GM18861 (cell line): Measurements from ENCODE around the gene HECTD2.
"Not testable (repeated sequence)": the region's sequence is repeated elsewhere in the genome, so short reads cannot be mapped to it uniquely, and the experiment has no call there.

Source experiments
- ATAC-seq: cut with Tn5 transposase; IDR thresholded peaks from one replicate; pipeline ENCODE4 v1.9.1; 2021; ENCODE audit not compliant: unreplicated experiment

The HECTD2 gene

GRCh38 chr10:91536111-91536510 is 126.0 kb downstream of the HECTD2 start:
- ATAC-seq = no peak

- no peak for ATAC-seq
These were observed 126.6 kb downstream of the HECTD2 start for GRCh38 chr10:91536733-91537132.

GRCh38 chr10:91537614-91538383 is 127.7 kb downstream of the HECTD2 start:
- ATAC-seq = no peak

GRCh38 chr10:91539930-91540329 is 129.8 kb downstream of the HECTD2 start:
- ATAC-seq = no peak

GRCh38 chr10:91540733-91541132 is 130.6 kb downstream of the HECTD2 start:
- ATAC-seq = no peak

- ATAC-seq = no peak
These were observed 131.3 kb downstream of the HECTD2 start for GRCh38 chr10:91541481-91541880.

GRCh38 chr10:91545384-91545783 is 135.2 kb downstream of the HECTD2 start:
- no peak for ATAC-seq

GRCh38 chr10:91545838-91546237 is 135.7 kb downstream of the HECTD2 start:
- no peak for ATAC-seq

- no peak for ATAC-seq
These were observed 139.1 kb downstream of the HECTD2 start for GRCh38 chr10:91549262-91549661.

GRCh38 chr10:91550021-91550420 is 139.9 kb downstream of the HECTD2 start:
- ATAC-seq = no peak

GRCh38 chr10:91551856-91552255 is 141.7 kb downstream of the HECTD2 start:
- ATAC-seq = no peak

GRCh38 chr10:91552274-91553095 is 142.3 kb downstream of the HECTD2 start:
- ATAC-seq = no peak

- ATAC-seq = no peak
These were observed 145.3 kb downstream of the HECTD2 start for GRCh38 chr10:91555455-91555854.

GRCh38 chr10:91556691-91557566 is 146.8 kb downstream of the HECTD2 start:
- ATAC-seq = no peak

GRCh38 chr10:91557651-91558111 is 147.5 kb downstream of the HECTD2 start:
- no peak for ATAC-seq

GRCh38 chr10:91558473-91558872 is 148.3 kb downstream of the HECTD2 start:
- ATAC-seq = no peak

- no peak for ATAC-seq
These were observed 149.0 kb downstream of the HECTD2 start for GRCh38 chr10:91559169-91559568.

GRCh38 chr10:91559750-91560149 is 149.6 kb downstream of the HECTD2 start:
- ATAC-seq = no peak

- not testable (repeated sequence) for ATAC-seq
These were observed 150.7 kb downstream of the HECTD2 start for GRCh38 chr10:91560827-91561226.

GRCh38 chr10:91562839-91563581 is 152.9 kb downstream of the HECTD2 start:
- ATAC-seq = no peak
